Left colon (tissue), 2 donors: ENCODE results near the gene LIME1. TPM values are rescaled to one million over a fixed set of nuclear protein-coding genes. Genes with fewer than 3 reads are reported as not detected.
"Not testable (repeated sequence)": the region's sequence is repeated elsewhere in the genome, so short reads cannot be mapped to it uniquely, and the experiment has no call there.

Source experiments
- ATAC-seq: fragments of 200-7000 bp; cut with Tn5 transposase; one replicate; pipeline ENCODE4 v1.9.1; 2020; ENCODE audit warnings: mild to moderate bottlenecking, moderate library complexity
- DNase-seq, 2 donors: peaks; one replicate each; pipeline ENCODE4 v3.0.0-alpha.2; 2020
- intact Hi-C, 2 donors: fragments of 100-400 bp; cut with DNase I in 1 of 2; cut with micrococcal nuclease in 1 of 2; formaldehyde crosslinking; loops; one replicate each; pipeline versions ENCODE4 v1.11.2 to v1.14.0; 2022; cut with DNase I, micrococcal nuclease
- total RNA-seq, 2 donors: library from RNA; stranded (reverse); fragmentation: NEBNext Ultra II Directional; extraction: Animal tissue kit (Norgen Biotek cat#: 25700); gene quantifications; one replicate each; pipeline ENCODE4 v1.2.1, GENCODE V29; 2021
- donor health status: DM: no; HTN: no; CAD: no.
- donor health status: DM: yes; HTN: yes; CAD: no.

LIME1 gene
- total RNA-seq, 2 donors from 2014 or later: 11.1 to 13.4 TPM

DNA sequence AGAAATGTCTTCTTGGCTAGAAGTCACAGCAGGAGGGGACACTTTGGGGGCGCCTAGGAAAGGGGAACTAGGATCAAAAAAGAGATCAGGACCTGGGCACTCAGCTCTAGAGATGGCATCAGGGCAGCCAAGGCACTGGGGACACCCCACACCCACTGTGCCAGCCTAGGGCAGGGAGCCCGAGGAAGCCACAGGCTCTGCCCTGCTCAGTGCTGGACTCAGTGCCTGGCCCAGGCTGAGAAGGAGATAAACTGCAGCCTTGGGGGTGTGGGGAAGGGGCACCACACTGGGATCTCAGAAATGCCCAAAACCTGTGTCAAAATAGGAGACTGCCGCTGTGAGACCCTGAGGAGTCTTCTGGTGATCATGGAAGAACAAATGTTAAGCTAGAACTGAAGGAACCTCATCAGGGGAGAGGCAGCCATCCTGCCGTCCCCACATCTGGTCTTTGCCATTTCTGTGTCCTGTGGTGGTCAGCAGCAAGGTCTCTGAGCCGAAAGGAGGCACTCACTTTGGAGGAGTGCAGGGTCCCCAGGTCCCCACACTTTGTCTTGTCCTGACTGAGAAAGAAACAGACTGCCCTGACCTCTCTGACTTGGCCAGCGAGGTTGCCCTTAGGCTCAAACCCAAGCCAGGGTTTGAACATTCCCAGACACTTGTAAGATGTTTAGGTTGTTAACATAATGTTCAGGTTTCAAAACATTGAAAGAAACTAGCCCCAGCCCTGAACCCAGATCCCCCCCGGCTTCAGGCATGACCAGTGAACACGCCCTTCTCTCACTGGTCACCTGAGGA lies 31.0 kb upstream of the LIME1 start:
- intact Hi-C loops: no loop called here
- DNase-seq: no peak
- no peak for ATAC-seq

GRCh38 chr20:63706027-63706695 lies 30.3 kb upstream of the LIME1 start:
- ATAC-seq (peak; percentile 38), DNase-seq (peak in 1 of 2 donors; percentile 39)
- intact Hi-C loops: no loop called here

GRCh38 chr20:63706852-63707557 lies 29.5 kb upstream of the LIME1 start:
- ATAC-seq (peak; percentile 60), DNase-seq (peak; percentile 67 to 77)
- intact Hi-C loops: no loop called here

- intact Hi-C loops: no loop called here
- DNase-seq (peak; percentile 89 to 91), ATAC-seq (peak; percentile 88)
Measured at GRCh38 chr20:63707558-63708300, 28.7 kb upstream of the LIME1 start, which contains the start of the genes ARFRP1 and ZGPAT. TSS of gene ARFRP1 (minus strand) at chr20:63707976. CDS start at chr20:63707091, 885 bp downstream. TSS of gene ZGPAT (plus strand) at chr20:63708039. CDS start at chr20:63708581, 542 bp downstream.

DNA sequence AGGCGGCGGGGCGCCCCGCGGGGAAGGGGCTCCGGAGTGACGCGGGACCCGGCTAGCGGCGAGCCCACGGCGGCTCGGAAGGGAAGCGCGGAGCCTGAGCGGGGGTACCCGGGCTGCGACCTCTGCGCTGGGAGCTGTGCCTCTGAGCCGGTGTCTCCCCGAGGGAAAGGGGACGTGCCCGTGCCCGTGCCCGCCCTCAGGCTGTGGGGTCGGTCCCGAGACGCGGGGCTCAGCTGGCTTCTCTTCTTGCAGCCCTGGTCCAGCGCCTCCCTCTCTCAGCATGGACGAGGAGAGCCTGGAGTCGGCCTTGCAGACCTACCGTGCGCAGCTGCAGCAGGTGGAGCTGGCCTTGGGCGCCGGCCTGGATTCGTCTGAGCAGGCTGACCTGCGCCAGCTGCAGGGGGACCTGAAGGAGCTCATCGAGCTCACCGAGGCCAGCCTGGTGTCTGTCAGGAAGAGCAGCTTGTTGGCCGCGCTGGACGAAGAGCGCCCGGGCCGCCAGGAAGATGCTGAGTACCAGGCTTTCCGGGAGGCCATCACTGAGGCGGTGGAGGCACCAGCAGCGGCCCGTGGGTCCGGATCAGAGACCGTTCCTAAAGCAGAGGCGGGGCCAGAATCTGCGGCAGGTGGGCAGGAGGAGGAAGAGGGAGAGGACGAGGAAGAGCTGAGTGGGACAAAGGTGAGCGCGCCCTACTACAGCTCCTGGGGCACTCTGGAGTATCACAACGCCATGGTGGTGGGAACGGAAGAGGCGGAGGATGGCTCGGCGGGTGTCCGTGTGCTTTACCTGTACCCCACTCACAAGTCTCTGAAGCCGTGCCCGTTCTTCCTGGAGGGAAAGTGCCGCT lies 27.9 kb upstream of the LIME1 start:
- intact Hi-C loops: no loop called here
- ATAC-seq (peak; percentile 2), DNase-seq (peak in 1 of 2 donors; percentile 28)

- intact Hi-C loops: no loop called here
- no peak for ATAC-seq
Measured at GRCh38 chr20:63709149-63709527, 27.3 kb upstream of the LIME1 start.

DNA sequence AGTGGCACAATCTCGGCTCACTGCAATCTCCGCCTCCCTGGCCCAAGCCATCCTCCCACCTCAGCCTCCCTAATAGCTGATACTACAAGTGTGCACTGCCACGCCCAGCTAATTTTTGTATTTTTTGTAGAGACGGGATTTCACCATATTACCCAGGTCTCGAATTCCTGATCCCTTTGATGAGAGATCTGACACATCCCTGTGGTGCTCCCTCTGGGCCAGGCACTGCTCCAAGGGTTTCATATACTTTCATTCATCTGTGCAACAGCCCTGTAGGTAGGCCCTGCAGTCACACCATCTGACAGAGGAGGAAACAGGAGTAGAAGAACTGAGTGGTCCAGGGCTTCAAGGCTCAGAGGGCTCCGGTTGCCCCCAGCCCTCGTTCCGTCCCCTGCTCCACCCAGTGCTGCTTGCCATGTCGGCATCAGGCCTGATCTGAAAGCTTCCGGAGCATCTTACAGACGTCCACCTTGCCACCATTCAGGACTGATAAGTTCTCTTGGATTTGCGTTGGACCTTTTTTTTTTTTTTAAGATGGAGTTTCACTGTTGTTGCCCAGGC lies 25.3 kb upstream of the LIME1 start:
- intact Hi-C loops: no loop called here
- DNase-seq (no peak), ATAC-seq (no peak)

More at GRCh38 chr20:63709149-63709527, 27.3 kb upstream of the LIME1 start:
- DNase-seq: no peak

DNA sequence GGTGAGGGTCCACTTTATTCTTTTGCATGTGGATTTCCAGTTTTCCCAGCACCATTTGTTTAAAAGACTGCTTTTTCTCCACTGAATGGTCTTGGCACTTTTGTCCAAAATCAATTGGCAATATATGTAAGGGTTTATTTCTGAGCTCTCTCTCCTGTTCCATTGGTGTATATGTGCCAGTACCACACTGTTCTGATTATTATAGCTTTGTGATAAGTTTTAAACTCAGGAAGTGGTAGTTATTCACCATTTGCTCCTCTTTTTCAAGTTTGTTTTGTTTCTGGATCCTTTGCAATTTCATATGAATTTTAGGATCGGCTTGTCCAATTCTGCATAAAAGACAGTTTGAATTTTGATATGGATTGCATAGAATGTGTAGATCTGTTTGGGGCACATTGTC lies 24.3 kb upstream of the LIME1 start:
- DNase-seq: no peak
- intact Hi-C loops: no loop called here
- no peak for ATAC-seq

DNA sequence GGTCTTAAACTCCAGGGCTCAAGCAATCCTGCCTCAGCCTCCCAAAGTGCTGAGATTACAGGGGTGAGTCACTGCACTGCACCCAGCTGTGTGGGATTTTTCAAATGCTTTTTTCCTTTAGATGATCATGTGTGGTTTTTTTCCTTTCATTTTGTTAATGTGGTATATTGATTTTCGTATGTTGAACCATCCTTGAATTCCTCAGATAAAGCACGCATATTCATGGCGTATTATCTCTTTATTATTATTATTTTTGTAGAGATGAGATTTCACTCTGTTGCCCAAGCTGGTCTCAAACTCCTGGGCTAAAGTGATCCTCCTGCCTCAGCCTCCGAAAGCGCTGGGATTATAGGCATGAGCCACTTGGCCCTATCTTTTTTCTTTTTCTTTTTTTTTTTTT lies 21.6 kb upstream of the LIME1 start:
- ATAC-seq: no peak
- intact Hi-C loops: no loop called here
- no peak for DNase-seq

- no peak for ATAC-seq
- intact Hi-C loops: no loop called here
- DNase-seq: no peak
Measured at GRCh38 chr20:63718996-63719395, 17.5 kb upstream of the LIME1 start.

GRCh38 chr20:63722967-63723622 lies 13.4 kb upstream of the LIME1 start:
- ATAC-seq, intact Hi-C loops, DNase-seq: not testable (repeated sequence)

DNA sequence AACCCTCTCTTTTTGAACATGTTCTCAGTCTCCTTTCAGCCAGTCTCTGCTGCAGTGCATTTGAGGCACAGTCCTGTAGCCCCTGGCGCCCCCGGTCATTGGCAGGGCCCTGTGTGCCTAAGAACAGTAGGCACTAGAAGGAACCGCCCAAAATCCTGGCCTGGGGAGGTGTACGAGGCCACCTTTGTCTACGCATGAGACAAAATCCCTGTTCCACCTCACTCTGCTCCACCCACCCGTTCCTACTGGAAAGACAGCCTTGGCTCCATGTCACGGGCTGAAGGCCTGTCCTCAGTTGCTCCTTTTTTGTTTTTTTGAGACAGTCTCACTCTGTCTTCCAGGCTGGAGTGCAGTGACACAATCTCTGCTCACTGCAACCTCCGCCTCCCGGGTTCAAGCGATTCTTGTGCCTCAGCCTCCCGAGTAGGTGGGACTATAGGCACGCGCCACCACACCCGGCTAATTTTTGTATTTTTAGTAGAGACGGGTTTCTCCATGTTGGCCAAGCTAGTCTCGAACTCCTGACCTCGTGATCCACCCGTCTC lies 6.2 kb upstream of the LIME1 start:
- DNase-seq, ATAC-seq, intact Hi-C loops: not testable (repeated sequence)

DNA sequence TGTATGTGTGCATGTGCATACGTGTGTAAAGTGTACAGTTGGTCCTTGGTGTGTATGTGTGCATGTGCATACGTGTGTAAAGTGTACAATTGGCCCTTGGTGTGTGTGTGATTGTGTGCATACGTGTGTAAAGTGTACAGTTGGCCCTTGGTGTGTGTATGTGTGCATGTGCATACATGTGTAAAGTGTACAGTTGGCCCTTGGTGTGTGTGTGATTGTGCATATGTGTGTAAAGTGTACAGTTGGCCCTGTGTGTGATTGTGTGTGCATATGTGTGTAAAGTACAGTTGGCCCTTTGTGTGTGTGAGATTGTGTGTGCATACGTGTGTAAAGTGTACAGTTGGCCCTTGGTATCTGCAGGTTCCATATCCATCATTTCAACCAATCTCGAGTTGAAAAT lies 5.1 kb upstream of the LIME1 start:
- no peak for ATAC-seq
- no peak for DNase-seq
- intact Hi-C loops: no loop called here

DNA sequence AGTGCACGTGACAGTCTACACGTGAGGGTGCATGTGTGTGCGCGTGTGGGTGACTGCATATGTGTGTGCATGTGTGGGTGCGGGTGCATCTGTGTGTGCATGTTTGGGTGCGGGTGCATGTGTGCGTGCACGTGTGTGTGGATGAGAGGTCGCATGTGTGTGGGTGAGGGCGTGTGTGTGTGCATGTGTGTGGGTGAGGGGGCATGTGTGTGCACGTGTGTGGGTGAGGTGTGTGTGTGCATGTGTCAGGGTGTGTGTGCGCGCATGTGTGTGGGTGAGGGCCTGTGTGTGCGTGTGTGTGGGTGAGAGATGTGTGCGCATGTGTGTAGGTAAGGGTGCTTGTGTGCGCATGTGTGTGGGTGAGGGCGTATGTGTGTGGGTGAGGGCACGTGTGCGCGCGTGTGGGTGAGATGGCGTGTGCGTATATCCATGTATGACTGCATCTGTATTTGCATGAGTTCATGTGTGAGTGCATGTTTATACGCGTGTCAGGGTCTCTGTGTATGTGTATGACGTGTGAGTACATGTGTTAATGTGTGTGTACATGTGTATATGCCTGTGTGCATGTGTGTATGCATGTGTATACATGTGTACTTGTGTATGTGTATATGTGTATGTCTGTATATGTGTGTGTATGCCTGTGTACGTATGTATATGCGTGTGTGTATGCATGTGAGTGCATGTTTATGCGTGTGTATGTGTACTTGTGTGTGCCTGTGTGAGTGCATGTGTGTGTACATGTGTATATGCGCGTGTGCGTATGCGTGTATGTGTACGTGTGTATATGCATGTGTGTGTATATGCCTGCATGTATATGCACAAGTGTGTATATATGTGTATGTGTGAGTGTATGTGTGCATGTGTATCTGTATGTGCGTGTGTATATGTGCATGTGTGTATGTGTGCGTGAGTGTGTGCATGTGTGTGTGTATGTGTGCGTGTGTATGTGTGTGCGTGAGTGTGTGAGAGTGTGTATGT lies 4.1 kb upstream of the LIME1 start:
- ATAC-seq (no peak), DNase-seq (no peak)
- intact Hi-C loops: no loop called here

GRCh38 chr20:63733117-63733516 lies 3.3 kb upstream of the LIME1 start:
- DNase-seq (no peak), ATAC-seq (no peak)
- intact Hi-C loops: no loop called here

- ATAC-seq (no peak), DNase-seq (no peak)
- intact Hi-C loops: no loop called here
Measured at GRCh38 chr20:63733579-63734081, 2.8 kb upstream of the LIME1 start.
